Stimulated activated CD4-positive, alpha-beta T cell treated with anti-CD3 and anti-CD28 coated beads, Interleukin-1b, Interleukin-23, amount 100 ng/mL, for 1 hour (primary cell): ENCODE results near the gene RBMS3.
"Not testable (repeated sequence)": the region's sequence is repeated elsewhere in the genome, so short reads cannot be mapped to it uniquely, and the experiment has no call there.

Source experiments
- DNase-seq, 2 donors: peaks; one replicate each; pipeline ENCODE4 v3.0.0-alpha.2; 2020; ENCODE audit warnings: low read depth in 2 of 2

RBMS3 gene

DNA sequence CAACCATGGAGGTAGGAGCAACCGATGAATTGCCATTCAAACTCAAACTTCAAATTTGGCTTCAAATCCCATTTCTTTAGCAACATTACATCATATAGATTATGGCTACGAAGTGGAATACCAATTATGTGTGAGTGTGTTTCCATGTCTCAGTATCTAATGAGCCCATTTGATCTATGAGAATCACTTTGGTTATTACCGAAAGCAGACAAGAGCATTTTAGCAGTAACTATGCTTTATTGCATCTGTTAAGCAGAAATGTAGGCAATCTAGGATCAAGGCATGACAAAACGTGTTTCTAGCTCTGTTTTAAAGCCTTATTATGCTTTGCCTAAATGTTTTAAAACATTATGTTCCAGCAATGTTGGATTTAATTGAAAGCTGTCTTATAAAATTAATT is 743.6 kb downstream of the RBMS3 start:
- no peak for DNase-seq

DNA sequence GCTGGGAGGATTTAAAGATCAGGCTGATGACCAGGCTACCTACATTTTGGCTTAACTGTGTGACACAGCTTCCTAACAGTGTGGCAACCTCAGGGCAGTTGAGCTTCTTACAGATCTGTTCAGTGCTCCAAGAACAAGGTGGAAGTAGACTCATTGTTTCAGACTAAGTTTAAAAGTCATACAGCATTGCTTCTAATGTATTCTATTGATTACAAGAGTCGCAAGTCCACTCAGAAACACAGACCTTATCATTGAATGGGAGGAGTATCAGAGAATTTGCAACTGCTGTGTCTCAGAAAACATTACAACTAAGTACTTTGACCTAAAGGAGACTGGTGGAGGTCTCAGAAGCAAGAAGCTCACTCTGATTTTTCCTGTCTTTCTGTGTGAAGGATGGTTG is 746.0 kb downstream of the RBMS3 start:
- DNase-seq = no peak

DNA sequence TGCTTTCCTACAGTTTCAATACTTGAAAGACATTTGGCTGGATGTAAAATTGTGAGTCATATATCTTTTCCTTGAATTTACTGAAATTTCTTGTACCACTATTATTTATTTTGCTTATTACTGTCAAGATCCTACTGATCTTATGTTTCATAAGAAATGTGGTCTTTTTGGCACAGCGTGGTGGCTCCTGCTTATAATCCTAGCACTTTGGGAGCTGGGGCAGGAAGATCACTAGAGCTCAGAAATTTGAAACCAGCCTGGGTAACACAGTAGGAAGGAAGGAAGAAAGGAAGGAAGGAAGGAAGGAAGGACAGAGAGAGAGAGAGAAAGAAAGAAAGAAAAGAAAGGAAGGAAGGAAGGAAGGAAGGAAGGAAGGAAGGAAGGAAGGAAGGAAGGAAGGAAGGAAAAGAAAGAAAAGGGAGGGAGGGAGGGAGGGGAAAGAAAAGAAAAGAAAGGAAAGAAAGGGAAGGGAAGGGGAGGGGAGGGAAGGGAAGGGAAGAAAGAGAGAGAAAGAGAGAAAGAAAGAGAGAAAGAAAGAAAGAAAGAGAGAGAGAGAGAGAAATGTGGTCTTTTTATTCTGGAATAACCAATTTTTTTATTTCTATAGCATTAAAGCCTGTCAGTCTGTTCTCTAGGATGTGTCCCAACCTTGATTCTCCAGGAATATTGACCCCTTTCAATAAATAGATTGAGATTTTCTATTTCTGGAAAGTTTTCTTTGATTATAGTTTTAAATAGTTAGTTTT is 753.5 kb downstream of the RBMS3 start:
- no peak for DNase-seq

DNA sequence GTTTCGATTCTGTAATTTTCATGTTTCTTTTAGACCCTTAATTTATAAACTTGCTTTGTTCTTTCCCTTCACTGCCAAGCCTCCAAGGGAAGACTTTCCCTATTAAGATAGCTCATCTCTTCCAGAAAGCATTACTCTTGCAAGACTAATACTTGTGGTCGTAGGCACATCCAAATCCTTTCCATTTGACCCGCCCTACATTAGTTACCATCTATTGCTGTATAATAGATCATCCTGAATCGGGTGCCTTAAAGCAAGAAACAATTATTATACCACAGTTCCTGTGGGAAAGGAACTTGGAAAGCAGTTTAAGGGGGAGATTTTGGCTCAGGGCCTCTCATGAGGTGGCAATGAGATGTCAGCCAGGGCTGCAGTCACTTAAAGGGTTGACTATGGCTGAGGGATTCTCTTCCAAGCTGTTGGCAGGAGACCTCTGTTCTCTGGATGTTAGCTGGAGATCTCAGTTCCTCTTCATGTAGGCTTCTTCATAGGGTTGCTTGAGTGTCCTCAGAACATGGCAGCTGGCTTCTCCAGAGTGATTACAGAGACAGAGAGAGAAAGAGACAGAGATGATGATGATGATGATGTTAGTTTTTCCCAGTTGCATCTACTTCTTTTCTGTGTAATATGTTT is 755.2 kb downstream of the RBMS3 start:
- DNase-seq = no peak

DNA sequence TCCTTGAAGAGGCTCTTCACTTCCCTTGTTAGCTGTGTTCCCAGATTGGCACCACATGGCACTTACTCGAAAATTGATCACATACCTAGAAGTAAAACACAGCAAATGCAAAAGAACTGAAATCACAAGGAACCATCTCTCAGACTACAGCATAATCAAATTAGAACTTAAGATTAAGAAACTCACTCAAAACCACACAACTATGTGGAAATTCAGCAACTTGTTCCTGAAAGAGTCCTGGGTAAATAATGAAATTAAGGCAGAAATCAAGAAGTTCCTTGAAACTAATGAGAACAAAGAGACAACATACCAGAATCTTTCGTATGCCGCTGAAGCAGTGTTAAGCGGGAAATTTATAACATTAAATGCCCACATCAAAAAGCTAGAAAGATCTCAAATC is 759.3 kb downstream of the RBMS3 start:
- DNase-seq = no peak

DNA sequence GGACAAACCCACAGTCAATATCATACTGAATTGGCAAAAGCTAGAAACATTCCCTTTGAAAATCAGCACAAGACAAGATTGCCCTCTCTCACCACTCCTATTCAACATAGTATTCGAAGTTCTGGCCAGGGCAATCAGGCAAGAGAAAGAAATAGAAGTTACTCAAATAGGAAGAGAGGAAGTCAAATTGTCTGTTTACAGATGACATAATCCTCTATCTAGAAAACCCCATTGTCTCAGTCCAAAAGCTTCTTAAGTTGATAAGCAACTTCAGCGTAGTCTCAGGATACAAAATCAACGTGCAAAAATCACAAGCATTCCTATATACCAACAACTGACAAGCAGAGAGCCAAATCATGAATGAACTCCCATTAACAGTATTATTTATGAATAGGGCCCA is 760.6 kb downstream of the RBMS3 start:
- DNase-seq = not testable (repeated sequence)

DNA sequence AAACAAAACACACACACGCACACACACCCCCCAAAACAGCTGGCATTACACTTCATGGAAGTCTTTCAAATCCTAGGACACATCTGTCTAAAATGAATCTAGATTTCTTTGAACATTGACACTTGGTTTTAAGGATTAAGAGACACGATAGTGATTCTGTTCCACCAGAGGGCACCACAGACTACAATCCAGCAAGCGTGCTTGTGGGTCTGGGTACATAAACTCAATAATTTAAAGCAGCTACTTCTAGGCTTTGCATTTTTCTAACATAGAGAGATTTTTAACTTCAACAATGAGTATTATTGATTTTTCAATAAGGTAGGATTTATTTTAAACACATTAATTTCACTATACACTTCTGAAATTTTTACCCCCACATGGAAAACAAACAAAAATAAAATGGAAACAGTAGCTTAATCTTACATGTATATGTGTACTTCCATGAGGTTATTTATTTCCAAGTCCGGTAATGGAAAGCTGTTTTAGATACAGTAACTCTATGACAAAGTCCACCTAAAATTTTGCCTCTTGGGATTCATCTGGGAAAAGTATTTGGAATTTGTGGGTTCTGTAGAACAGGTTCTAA is 761.5 kb downstream of the RBMS3 start:
- DNase-seq = peak in 1 of 2 donors; percentile 27

DNA sequence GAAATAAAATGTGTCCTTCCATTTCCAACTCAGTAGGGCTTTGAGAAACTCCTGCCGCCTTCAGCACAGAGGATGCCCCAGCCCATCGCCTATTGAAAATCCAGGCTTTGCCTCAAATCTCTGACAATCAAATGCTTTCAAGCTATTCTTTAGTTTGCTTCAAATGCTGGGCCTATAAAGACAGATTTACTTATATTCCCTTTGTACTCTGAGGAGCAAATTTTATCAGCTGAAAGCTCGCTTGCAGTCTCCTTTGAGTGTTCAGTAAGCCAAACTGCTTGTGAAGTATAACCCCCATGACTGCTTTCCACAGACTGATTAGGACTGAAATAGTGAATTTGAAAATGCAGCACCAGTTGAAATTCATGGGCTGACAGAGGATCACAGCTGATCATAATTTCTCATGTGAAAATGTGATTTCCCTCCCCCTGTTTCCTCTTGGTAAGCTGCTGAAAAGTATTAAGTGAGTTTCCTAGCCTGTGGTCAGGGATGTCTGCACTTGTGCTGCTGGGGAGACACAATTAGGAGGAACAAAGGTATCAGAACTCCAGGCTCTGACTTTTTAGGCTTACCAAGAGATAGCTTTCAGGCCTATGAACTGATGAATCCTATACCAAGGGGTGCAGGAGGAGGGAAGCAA is 762.2 kb downstream of the RBMS3 start:
- DNase-seq = no peak

DNA sequence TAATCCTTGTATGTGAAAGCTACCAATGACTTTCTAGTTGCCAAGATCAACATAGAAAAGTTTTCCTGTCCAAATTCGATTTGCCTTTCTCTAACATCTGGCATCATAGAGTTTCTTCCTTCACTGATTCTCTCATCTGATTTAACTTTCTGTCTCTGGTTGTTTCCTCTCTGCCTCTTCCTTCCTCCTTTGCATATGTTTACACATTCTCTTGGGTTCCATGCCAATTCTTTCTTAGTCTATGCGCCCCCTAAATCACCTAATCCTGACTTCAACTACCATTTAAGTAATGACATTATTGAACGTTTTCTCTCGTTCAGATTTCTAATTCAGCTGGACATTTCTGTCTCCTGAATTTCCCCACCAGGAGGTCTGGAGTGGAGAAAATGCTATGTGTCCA is 763.6 kb downstream of the RBMS3 start:
- DNase-seq = no peak

DNA sequence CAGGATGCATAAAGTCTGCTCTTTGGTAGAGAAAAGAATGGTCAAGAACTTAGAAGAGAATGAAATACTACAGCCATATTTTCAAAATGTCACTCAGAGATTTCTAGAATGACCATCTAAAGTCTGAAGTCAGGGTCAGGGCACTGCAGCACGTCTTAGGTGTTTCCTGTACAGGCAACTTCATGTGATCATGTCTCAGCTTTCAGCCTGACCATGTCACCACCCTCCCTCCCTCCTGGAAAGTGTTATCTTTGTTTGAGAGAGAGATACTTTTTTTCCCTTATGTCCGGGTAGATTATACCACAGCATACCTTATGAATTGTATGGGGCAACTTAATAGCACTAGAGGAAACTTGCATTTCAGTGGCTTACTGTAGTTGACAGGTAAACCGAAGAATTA is 767.6 kb downstream of the RBMS3 start:
- no peak for DNase-seq

DNA sequence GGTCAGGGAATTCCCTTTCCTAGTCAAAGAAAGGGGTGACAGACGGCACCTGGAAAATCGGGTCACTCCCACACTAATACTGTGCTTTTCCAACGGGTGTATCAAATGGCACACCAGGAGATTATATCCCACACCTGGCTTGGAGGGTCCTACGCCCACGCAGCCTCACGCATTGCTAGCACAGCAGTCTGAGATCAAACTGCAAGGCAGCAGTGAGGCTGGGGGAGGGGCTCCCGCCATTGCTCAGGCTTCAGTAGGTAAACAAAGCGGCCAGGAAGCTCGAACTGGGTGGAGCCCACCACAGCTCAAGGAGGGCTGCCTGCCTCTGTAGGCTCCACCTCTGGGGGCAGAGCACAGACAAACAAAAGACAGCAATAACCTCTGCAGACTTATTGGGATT is 769.2 kb downstream of the RBMS3 start:
- not testable (repeated sequence) for DNase-seq

DNA sequence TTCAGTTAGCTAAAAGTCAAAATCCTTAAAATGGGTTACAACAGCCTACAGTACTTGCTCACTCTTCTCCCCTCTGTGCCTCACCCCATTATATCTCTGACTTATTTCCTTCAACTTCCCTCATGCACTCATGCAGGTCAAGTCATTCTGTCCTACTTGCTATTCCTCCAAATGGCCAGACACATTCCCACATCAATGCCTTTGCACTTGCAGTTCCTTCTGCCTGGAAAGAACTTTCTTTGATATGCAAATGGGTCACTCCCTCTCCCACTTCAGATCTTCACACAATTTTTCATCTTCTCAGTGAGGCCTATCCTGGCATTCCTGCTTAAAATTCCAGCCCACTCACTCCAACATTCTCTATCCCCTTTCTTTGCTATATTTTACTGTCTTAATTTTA is 778.4 kb downstream of the RBMS3 start:
- DNase-seq = no peak
